OCI-LY1 (cell line): Measurements from ENCODE around the gene DPP6.

Experiments
- H2AFZ ChIP-seq: fragments of 200-600 bp; sonication (generic), shearing (Covaris generic); 2 replicates; pipeline ENCODE4 v1.6.0; 2014; ENCODE audit warnings: antibody characterized with exemption, mild to moderate bottlenecking, low read length
- H3F3A ChIP-seq: fragments of 200-600 bp; sonication (generic), shearing (Covaris generic); 2 replicates; pipeline ENCODE4 v1.6.0; 2014; ENCODE audit warnings: mild to moderate bottlenecking, antibody characterized with exemption, low read length, moderate library complexity; ENCODE audit not compliant: insufficient read depth
- H3K27ac ChIP-seq: fragments of 200-600 bp; sonication (generic); 2 replicates; pipeline ENCODE4 v1.5.1; 2014; ENCODE audit warnings: low read length, mixed run types, mild to moderate bottlenecking, low read depth; ENCODE audit not compliant: poor library complexity, severe bottlenecking
- H3K27me3 ChIP-seq: fragments of 200-600 bp; sonication (generic); 2 replicates; pipeline ENCODE4 v1.6.0; 2014; ENCODE audit warnings: antibody characterized with exemption, mild to moderate bottlenecking, low read length, moderate library complexity; ENCODE audit not compliant: insufficient read depth
- H3K36me3 ChIP-seq: fragments of 200-600 bp; sonication (generic); 2 replicates; pipeline ENCODE4 v1.6.1; 2014; ENCODE audit warnings: mild to moderate bottlenecking, antibody characterized with exemption, low read length, moderate library complexity, mixed read lengths; ENCODE audit not compliant: insufficient read depth
- H3K4me1 ChIP-seq: fragments of 200-600 bp; sonication (generic); 2 replicates; pipeline ENCODE4 v1.5.1; 2014; ENCODE audit warnings: mild to moderate bottlenecking, low read length, moderate library complexity; ENCODE audit not compliant: insufficient read depth, severe bottlenecking
- H3K4me2 ChIP-seq: fragments of 200-600 bp; sonication (generic), shearing (Covaris generic); 2 replicates; pipeline ENCODE4 v1.6.1; 2014; ENCODE audit warnings: low read length
- H3K4me3 ChIP-seq: fragments of 200-600 bp; sonication (generic); 2 replicates; pipeline ENCODE4 v1.5.1; 2014; ENCODE audit warnings: low read length, low read depth, mild to moderate bottlenecking, mixed read lengths; ENCODE audit not compliant: poor library complexity, severe bottlenecking
- H3K79me2 ChIP-seq: fragments of 200-600 bp; shearing (Covaris generic); 2 replicates; pipeline ENCODE4 v1.6.1; 2016; ENCODE audit warnings: mixed run types, low read length, mixed read lengths; ENCODE audit not compliant: insufficient read depth
- H3K9ac ChIP-seq: fragments of 200-600 bp; sonication (generic), shearing (Covaris generic); 2 replicates; pipeline ENCODE4 v1.6.1; 2014; ENCODE audit warnings: mild to moderate bottlenecking, low read length, mixed read lengths
- H3K9me2 ChIP-seq: fragments of 200-600 bp; sonication (generic), shearing (Covaris generic); 2 replicates; pipeline ENCODE4 v1.6.1; 2014; ENCODE audit warnings: low read depth, mild to moderate bottlenecking, low read length, mixed read lengths
- H3K9me3 ChIP-seq: fragments of 200-600 bp; shearing (Covaris generic); 2 replicates; pipeline ENCODE4 v1.6.1; 2014; ENCODE audit warnings: low read length, mixed read lengths
- H4K20me1 ChIP-seq: fragments of 200-600 bp; sonication (generic), shearing (Covaris generic); 2 replicates; pipeline ENCODE4 v1.6.0; 2016; ENCODE audit warnings: mild to moderate bottlenecking, low read length; ENCODE audit not compliant: insufficient read depth
- EZH2 ChIP-seq: fragments of 200-600 bp; sonication (generic), shearing (Covaris generic); IDR thresholded peaks from 2 replicates; pipeline ENCODE4 v1.8.0; 2017; ENCODE audit warnings: borderline replicate concordance, mixed run types, mild to moderate bottlenecking, antibody characterized with exemption, low read length, moderate library complexity, mixed read lengths
- TF ChIP-seq, protein P1 (sequence below): fragments of 200-600 bp; sonication (generic), shearing (Covaris generic); IDR thresholded peaks from 2 replicates; pipeline ENCODE4 v1.5.1; 2017; ENCODE audit warnings: mild to moderate bottlenecking, antibody characterized with exemption, low read length, moderate library complexity, mixed read lengths

The DPP6 gene

DNA sequence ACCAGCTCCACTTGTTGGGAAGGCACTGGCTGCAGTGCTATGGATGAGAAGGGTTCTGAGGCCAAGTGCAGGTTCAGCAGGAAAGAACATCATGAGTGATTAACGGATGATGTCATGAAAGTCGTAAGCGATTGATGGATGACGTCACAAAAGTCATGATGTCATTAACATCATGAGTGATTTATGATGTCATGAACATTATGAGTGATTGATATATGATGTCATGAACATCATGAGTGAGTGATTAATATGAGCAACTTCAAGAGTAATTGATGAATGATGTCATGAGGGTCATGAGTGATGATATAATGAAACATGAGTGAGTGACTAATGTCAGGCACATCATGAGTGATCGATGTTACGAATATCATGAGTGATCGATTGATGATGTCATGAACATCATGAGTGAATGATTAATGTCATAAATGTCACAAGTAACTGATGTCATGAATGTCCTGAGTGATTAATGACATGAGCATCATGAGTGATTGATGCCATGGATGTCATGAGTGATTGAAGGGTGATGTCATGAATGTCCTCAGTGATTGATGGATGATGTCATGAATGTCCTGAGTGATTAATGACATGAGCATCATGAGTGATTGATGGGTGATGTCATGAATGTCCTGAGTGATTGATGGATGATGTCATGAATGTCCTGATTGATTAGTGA, 765.2 kb downstream of the DPP6 start:
- Histone ChIP-seq H3K9me2 (no peaks in the 10 kb centered on the region), H3K9ac (no peak overlapping the region), H3K36me3 (no peaks in the 10 kb centered on the region; the same call in 1 of the 2 replicates), H2AFZ (no peak overlapping the region), H3K27ac (no peak overlapping the region), H3K79me2 (no peaks in the 10 kb centered on the region), H3F3A (no peaks in the 10 kb centered on the region), H4K20me1 (no peaks in the 10 kb centered on the region), H3K4me2 (no peak overlapping the region), H3K4me1 (no peaks in the 10 kb centered on the region), H3K9me3 (peaks cover 2% of the 10 kb centered on the region), H3K4me3 (no peak overlapping the region), H3K27me3 (no peaks in the 10 kb centered on the region; the same call in 1 of the 2 replicates)
- TF ChIP-seq EZH2 = no peak
- TF ChIP-seq, protein P1, sequence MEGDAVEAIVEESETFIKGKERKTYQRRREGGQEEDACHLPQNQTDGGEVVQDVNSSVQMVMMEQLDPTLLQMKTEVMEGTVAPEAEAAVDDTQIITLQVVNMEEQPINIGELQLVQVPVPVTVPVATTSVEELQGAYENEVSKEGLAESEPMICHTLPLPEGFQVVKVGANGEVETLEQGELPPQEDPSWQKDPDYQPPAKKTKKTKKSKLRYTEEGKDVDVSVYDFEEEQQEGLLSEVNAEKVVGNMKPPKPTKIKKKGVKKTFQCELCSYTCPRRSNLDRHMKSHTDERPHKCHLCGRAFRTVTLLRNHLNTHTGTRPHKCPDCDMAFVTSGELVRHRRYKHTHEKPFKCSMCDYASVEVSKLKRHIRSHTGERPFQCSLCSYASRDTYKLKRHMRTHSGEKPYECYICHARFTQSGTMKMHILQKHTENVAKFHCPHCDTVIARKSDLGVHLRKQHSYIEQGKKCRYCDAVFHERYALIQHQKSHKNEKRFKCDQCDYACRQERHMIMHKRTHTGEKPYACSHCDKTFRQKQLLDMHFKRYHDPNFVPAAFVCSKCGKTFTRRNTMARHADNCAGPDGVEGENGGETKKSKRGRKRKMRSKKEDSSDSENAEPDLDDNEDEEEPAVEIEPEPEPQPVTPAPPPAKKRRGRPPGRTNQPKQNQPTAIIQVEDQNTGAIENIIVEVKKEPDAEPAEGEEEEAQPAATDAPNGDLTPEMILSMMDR = no peak

DNA sequence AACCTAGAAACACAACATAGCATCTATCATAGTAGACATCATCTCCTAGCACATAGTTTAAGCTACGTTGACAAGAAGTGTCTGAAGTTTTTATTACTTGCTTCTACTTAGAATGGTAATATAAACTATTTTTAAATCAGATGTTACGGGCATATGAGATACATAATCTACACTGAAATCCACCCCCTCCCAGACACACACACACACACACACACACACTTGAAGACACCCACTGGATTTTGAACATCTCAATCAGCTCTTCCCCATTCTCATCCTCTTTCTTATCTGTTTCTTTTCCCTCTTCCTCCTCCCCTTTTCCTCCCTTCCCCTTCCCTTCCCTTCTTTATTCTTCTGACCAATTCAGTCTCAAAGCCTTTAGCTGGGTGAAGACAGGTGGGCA, 774.8 kb downstream of the DPP6 start:
- Histone ChIP-seq H3K4me3 (no peak overlapping the region), H2AFZ (no peak overlapping the region), H3K79me2 (no peaks in the 10 kb centered on the region), H3K9me2 (no peaks in the 10 kb centered on the region), H3F3A (no peaks in the 10 kb centered on the region), H3K27ac (no peak overlapping the region), H3K36me3 (no peaks in the 10 kb centered on the region), H4K20me1 (no peaks in the 10 kb centered on the region), H3K4me1 (no peaks in the 10 kb centered on the region), H3K9ac (no peak overlapping the region), H3K27me3 (peaks cover 5% of the 10 kb centered on the region; the same call in 1 of the 2 replicates), H3K4me2 (no peak overlapping the region), H3K9me3 (no peaks in the 10 kb centered on the region)
- TF ChIP-seq, protein P1 = no peak
- no peak for TF ChIP-seq EZH2

DNA sequence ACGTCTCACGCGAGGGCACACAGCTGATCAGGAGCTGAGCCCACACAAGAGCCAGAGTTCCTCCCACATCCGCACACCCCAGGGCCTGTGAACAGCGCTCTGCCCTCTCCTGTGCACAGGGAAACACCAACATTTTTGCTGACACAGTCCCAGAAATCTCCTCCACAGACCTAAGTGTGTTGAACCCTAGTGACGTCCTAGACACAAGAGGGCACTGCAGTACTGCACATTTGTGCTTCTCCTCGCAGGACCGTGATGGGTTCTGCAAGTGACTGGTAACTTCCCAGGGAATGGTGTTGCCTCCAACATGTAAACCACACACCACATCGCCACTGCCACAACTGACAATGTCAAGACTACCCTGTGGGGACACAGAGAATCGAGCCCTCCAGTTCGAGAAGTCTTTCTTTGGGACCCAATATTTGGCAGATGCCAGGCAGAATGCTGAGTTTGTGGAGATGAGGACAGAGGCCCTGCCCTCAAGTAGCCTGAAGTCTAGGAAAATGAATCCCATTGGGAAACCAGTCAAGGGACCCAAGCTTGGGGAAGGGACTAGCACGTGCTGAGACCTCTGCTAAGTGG, 780.5 kb downstream of the DPP6 start:
- TF ChIP-seq EZH2 = no peak
- TF ChIP-seq, protein P1 = peak; percentile 55

More for the DNA sequence above, 780.5 kb downstream of the DPP6 start:
- Histone ChIP-seq H3K36me3 (no peaks in the 10 kb centered on the region), H3F3A (no peaks in the 10 kb centered on the region), H3K9me2 (no peaks in the 10 kb centered on the region), H2AFZ (no peak overlapping the region), H4K20me1 (no peaks in the 10 kb centered on the region), H3K79me2 (no peaks in the 10 kb centered on the region), H3K9ac (no peak overlapping the region), H3K4me1 (no peaks in the 10 kb centered on the region), H3K9me3 (no peaks in the 10 kb centered on the region), H3K4me2 (no peak overlapping the region), H3K27ac (no peak overlapping the region), H3K27me3 (peaks cover 4% of the 10 kb centered on the region; the same call in 1 of the 2 replicates), H3K4me3 (no peak overlapping the region)
